Effector CD4-positive, alpha-beta T cell (primary cell): ENCODE measurements around the gene ZDHHC5.

Source experiments
- DNase-seq: peaks from one replicate; pipeline ENCODE4 v3.0.0-alpha.2; 2020

Gene ZDHHC5

GRCh38 chr11:57644748-57645688 is 22.9 kb upstream of the ZDHHC5 start:
- peak; percentile 86 for DNase-seq

- DNase-seq: no peak
These were observed 22.2 kb upstream of the ZDHHC5 start for GRCh38 chr11:57645689-57646085.

- DNase-seq: no peak
These were observed 21.6 kb upstream of the ZDHHC5 start for GRCh38 chr11:57646194-57646798.

DNA sequence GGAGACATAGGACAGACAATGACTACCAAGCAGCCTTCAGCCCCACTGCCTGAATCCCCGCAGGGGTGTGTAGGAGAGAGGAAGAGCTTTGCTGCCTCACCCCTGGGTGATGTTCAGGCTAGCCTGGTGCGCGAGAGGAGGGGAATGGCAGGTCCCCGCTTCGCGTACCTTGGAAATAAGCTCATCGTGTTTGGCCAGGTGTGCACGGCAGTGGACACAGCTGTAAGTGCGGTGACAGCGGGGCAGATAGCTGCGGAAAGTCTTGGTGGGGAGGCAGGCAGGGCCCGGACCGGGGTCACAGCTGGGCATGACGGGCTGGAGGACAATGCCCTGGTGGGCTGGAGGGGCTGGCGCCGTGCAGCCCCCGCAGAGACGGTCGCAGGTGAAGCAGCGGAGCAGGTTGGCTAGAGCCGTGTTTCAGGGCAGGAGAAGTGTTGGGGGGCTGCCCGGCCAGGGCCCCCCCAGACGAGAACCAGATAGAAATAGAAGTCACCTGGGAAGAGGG is 21.1 kb upstream of the ZDHHC5 start:
- no peak for DNase-seq

DNA sequence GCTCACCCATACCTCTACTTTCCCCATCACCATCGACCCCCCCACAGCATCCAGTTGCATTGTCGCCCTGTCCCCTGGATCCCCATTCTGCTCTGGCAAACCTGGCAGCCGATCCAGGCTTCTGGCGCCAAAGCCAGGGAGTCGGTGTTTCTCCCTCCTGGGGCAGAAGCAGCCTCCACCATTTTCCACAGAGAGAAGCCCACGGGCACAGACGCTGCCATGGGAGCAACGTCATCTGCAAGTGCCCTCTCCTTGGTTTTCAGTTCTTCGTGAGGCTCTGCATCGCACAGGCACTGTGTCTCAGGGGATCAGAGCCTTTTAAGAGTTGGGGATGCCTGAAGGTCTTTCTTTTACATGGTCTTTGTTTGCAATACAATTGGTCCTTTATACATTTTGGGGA is 20.5 kb upstream of the ZDHHC5 start:
- no peak for DNase-seq

- no peak for DNase-seq
These were observed 19.7 kb upstream of the ZDHHC5 start for GRCh38 chr11:57647960-57648800.

DNA sequence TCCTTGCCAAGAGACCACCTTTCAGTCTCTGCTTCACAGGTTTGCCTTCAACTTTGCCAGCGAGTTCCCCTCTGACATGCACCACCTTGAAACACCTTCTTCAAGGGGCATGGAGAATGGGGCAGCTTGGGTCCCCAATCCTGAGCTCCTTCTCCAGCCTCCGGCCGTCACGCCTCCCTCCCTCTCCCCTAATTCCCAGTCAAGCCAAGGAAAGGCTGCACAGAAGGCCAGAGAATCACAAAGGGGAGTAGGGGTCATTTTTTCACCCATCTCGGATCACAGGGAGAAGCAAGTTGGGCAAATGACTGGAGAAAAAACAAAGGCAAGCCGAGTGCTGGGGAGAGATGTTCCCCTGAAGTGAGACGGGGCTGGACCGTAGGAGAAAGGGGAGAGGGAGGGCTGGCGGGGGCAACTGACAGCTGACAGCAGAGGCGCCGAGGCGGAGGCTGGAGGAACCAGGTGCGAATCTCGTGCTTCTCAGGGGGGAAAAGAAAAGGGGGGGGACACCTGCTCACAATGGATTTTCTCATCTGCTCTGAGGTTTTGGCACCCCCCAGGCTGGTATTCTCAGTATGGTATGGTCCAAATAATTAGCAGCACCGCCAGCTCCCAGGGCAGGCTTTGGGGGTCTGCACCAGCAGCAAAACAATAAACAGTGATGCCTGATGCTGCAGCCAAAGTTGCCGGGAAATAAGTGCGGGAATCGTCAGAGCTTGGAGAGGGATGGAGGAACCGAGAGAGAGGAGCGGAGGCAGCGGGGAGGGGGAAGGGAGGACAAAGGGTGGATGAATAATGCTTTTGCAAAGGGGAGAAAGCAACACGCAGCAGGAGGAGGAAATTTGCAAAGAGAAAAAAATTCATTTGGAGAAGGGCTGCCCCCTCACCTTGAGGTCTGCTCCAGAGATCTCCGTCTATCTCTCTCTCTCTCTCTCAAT is 18.8 kb upstream of the ZDHHC5 start:
- DNase-seq: no peak

DNA sequence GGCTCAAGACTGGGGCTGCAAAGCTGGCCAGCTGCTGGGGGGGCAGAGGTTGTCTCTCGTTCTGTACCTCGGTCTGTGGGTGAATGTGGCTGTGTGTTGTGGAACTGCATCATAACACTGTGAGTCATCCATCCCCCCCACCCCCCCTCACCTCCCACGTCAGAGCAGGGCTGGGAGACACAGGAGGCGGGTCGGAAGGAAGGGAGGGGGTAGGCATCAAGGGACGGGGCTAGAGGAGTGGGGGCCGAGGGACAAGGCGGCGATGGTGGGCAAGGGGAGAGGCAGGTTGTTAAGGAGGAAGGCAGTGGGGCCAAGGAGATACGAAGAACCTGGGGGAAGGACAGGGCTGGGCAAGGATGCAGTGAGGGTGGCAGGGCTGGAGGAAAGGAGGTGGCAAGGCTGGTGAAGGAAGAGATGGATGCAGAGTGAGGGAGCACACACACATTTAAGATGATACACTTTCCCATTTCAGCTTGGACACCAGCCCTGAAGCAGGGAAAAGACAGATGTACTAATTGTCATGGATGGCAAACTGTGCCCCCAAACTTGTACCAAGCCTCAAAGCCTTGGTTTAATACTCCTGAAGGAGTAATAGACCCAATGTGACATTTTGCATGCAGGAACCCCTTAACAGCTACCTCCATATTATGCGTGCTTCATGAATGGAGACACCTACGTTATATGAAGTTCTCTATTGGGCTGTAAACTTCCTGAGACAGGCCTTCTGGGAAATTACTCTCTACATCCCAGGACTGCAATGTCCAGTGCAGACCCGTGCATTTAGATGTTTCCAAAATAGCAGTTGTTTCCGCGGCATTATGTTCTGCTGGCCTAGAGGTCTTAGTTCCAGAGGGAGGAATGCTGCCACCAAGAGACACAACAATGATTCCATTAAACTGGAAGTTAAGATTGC is 17.8 kb upstream of the ZDHHC5 start, which contains the start of gene YPEL4:
Gene YPEL4, minus strand, starts transcription at position 87 of the 913 bp plus-strand sequence. CDS start 2,805 bp downstream, outside the sequence.
- peak; percentile 71 for DNase-seq

- DNase-seq: no peak
These were observed 17.2 kb upstream of the ZDHHC5 start for GRCh38 chr11:57650739-57651090.

- no peak for DNase-seq
These were observed 16.5 kb upstream of the ZDHHC5 start for GRCh38 chr11:57651408-57651807.

DNA sequence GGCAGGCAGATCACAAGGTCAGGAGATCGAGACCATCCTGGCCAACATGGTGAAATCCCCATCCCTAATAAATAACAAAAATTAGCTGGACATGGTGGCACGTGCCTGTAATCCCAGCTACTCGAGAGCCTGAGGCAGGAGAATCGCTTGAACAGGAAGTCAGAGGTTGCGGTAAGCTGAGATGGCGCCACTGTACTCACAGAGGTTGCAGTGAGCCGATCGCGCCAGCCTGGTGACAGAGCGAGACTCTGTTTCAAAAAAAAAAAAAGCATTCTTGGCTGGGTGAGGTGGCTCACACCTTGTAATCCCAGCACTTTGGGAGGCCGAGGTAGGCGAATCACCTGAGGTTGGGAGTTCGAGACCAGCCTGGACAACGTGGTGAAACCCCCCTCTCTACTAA is 15.7 kb upstream of the ZDHHC5 start:
- DNase-seq: peak; percentile 31

DNA sequence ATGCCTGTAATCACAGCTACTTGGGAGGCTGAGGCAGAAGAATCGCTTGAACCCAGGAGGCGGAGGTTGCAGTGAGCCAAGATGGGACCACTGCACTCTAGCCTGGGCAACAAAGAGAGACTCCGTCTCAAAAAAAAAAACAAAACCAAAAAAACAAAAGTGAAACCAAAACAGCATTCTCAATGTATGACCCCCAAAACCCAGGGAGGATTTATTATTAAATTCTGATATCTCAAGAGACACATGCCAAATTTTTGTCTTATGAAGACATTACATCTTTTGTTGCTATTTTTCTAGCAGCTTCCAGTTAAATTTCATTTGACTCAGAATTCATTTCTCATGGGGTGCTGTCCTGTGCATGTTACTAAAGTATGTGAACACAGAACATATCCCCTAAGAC is 15.3 kb upstream of the ZDHHC5 start:
- no peak for DNase-seq

GRCh38 chr11:57653163-57653562 is 14.8 kb upstream of the ZDHHC5 start:
- DNase-seq: no peak

- no peak for DNase-seq
These were observed 11.1 kb upstream of the ZDHHC5 start for GRCh38 chr11:57656885-57657193.

- peak; percentile 99 for DNase-seq
These were observed 10.5 kb upstream of the ZDHHC5 start, which contains the start of gene CLP1 for GRCh38 chr11:57657194-57658022. CLP1 (plus strand) TSS chr11:57657762; CDS start chr11:57659477, 1,715 bp downstream.

- no peak for DNase-seq
These were observed 9.9 kb upstream of the ZDHHC5 start for GRCh38 chr11:57658023-57658361.

- no peak for DNase-seq
These were observed 8.2 kb upstream of the ZDHHC5 start for GRCh38 chr11:57659669-57660068.

GRCh38 chr11:57662893-57663292 is 5.0 kb upstream of the ZDHHC5 start:
- DNase-seq: no peak

DNA sequence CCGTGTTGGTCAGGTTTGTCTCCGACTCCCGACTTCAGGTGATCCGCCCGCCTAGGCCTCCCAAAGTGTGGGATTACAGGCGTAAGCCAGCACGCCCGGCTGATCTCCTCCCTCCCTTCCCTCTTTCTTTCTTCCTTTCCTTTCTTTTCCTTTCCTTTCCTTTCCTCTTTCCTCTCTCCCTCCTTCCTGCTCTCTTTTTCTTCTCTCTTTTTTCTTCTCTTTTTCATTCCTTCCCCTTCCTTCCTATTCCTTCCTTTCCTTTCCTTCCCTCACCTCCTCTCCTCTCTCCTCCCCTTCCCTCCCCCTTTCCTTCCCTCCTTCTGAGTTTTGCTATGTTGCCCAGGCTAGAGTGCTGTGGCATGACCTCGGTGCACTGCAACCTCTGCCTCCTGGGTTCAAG is 3.9 kb upstream of the ZDHHC5 start:
- DNase-seq: no peak

DNA sequence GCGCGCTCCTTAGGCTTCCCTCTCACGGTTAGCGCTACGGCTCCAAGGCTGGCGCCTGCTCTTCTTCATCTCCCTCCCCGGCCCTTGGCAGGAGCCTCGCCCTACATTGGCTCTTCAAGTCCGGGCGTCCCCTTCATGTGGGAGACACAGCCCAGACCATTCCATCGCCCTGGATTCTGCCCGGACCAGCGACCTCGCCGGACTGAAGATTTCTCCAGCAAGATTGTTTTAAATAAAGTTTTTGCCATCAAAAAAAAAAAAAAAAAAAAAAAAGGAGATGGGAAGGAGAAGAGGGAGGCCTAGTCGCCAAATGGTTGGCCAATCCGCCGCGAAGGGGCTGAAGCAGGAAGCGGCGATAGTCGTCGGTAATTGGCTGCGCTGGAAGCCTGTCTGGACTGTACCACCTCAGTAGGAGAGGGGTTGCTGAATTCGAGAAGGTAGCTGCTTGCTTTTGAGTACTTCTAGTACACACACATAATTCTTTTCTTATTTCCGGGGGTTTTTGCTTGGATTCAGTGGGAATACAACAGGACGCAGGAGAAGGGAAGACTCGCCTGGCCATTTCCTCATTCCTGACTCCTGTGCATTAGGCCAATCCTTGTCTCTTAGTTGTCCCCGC is 688 bp upstream of the ZDHHC5 start:
- peak; percentile 94 for DNase-seq
